Measurements from ENCODE around the gene CCDC188. TPM values are rescaled to one million over a fixed set of nuclear protein-coding genes. Genes with fewer than 3 reads are reported as not detected.

The CCDC188 gene
- total RNA-seq, 1 experiment from 2014 or later = not detected

- no peak for DNase-seq (ENCODE audit: low spot score)
These were observed 43.4 kb downstream of the CCDC188 start for GRCh38 chr22:20107471-20107901.

- DNase-seq (ENCODE audit: low spot score) = no peak
These were observed 44.0 kb downstream of the CCDC188 start for GRCh38 chr22:20106849-20107237.

GRCh38 chr22:20106205-20106848 lies 44.5 kb downstream of the CCDC188 start:
- no peak for DNase-seq (ENCODE audit: low spot score)

GRCh38 chr22:20105456-20106204 lies 45.2 kb downstream of the CCDC188 start:
- no peak for DNase-seq (ENCODE audit: low spot score)

- no peak for DNase-seq (ENCODE audit: low spot score)
These were observed 48.6 kb downstream of the CCDC188 start for GRCh38 chr22:20102203-20102780.

- DNase-seq (ENCODE audit: low spot score) = no peak
These were observed 49.2 kb downstream of the CCDC188 start for GRCh38 chr22:20101638-20102037.

- no peak for DNase-seq (ENCODE audit: low spot score)
These were observed 51.6 kb downstream of the CCDC188 start for GRCh38 chr22:20099099-20099711.

Other genes starting within 250 kb of the CCDC188 start
- gene COMT, start 209.3 kb downstream of the CCDC188 start, total RNA-seq (2014; rRNA removed; shearing (Covaris generic)) = 111 and 112 TPM in 2 replicates
- gene TXNRD2, start 209.2 kb downstream of the CCDC188 start, total RNA-seq (2014; rRNA removed; shearing (Covaris generic)) = 7.5 and 9.1 TPM in 2 replicates
- gene ARVCF, start 134.2 kb downstream of the CCDC188 start, total RNA-seq (2014; rRNA removed; shearing (Covaris generic)) = 0.58 and 1.8 TPM in 2 replicates
- gene TANGO2, start 129.9 kb downstream of the CCDC188 start, total RNA-seq (2014; rRNA removed; shearing (Covaris generic)) = 20.6 and 29.3 TPM in 2 replicates
- 9.2 and 11.4 TPM in 2 replicates for gene DGCR8, start 70.8 kb downstream of the CCDC188 start, total RNA-seq (2014; rRNA removed; shearing (Covaris generic))
- 623 and 731 TPM in 2 replicates for gene RANBP1, start 35.0 kb downstream of the CCDC188 start, total RNA-seq (2014; rRNA removed; shearing (Covaris generic))
- 12.2 and 16.6 TPM in 2 replicates for gene TRMT2A, start 33.8 kb downstream of the CCDC188 start, total RNA-seq (2014; rRNA removed; shearing (Covaris generic))
- 4.3 and 6.9 TPM in 2 replicates for gene ZDHHC8, start 19.3 kb downstream of the CCDC188 start, total RNA-seq (2014; rRNA removed; shearing (Covaris generic))
- gene RTN4R, start 117.3 kb upstream of the CCDC188 start, total RNA-seq (2014; rRNA removed; shearing (Covaris generic)) = 3.2 TPM in 2 replicates
- 36.8 and 43.3 TPM in 2 replicates for gene DGCR6L, start 169.0 kb upstream of the CCDC188 start, total RNA-seq (2014; rRNA removed; shearing (Covaris generic))
- gene ZNF74, start 243.1 kb upstream of the CCDC188 start, total RNA-seq (2014; rRNA removed; shearing (Covaris generic)) = 6.1 and 19.5 TPM in 2 replicates

All from H4 (cell line).